ENCODE data around the gene APBA1.

APBA1 gene

DNA sequence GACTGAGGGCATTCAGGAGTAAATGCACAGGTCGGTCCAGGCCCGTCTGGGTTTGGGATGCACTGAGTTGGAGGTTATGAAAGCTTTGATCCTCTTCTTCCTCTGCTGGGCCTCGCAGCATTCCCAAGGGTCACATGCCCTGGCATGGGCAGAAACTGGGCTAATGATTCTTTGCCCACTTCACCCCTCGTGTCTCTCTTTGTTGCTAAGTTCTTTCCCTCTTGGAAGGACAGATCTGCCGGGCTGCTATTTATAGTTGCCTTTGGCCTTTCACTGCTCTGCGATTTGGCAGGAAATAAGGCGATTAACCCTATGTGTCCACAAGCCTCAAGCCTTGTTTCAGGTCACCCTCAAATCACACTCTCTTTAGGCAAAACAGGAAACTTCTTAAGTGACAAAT lies 280.2 kb downstream of the APBA1 start:
- TF ChIP-seq CTCF (conservative IDR thresholded peaks at IDR 0.05; ENCODE audit: control insufficient read depth, insufficient read depth, low read depth, low read length), result no peak
- DNase-seq (ENCODE audit: low read depth), result no peak
- no peak overlapping the region for H3K4me3 ChIP-seq (ENCODE audit: control insufficient read depth, low read depth, low read length)

DNA sequence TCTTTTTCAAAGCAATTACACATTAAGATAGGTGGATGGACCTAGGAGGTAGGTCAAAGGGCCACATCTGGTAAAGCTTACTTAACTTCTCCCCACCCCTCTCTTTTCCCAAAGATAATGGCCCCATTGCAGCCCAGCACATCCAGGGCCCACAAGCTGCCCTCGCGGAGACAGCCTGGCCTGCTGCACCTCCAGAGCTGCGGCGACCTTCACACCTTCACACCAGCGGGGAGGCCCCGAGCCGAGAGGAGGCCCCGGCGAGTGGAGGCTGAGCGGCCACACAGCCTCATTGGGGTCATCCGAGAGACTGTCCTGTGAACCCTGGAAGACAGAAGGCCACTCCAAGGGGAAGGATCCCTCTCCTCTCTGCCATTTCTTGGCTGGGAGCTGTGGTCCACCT lies 280.7 kb downstream of the APBA1 start:
- DNase-seq (ENCODE audit: low read depth), result no peak
- TF ChIP-seq CTCF (conservative IDR thresholded peaks at IDR 0.05; ENCODE audit: control insufficient read depth, insufficient read depth, low read depth, low read length), result no peak
- no peak overlapping the region for H3K4me3 ChIP-seq (ENCODE audit: control insufficient read depth, low read depth, low read length)

DNA sequence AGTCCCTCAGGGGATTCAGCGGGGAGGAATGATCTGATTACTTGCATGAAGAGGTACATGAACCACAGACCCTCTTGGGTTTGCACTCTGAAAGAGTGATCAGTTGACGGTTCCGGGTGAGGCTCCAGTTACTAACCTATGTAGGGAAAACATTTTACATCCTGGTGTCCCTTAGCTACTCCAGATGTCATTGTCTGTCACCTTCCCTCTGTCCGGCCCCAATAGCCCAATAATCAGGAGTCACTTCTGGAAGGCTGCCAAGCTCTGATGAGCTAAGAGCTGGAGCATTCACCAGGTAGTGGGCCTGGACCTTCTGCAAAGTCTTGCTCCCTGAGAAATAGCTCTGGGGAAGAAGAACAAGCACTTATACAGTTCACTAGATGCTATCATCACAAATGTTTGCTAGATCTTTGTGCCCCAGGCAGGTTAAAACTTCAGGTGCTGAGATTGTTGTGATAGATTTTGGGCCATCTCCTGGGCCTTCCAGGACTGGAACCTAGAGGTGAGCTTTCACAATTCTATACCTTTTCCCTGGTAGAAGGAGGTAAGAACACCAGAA lies 282.7 kb downstream of the APBA1 start:
- no peak for DNase-seq (ENCODE audit: low read depth)
- no peak overlapping the region for H3K4me3 ChIP-seq (ENCODE audit: control insufficient read depth, low read depth, low read length)
- no peak for TF ChIP-seq CTCF (conservative IDR thresholded peaks at IDR 0.05; ENCODE audit: control insufficient read depth, insufficient read depth, low read depth, low read length)

DNA sequence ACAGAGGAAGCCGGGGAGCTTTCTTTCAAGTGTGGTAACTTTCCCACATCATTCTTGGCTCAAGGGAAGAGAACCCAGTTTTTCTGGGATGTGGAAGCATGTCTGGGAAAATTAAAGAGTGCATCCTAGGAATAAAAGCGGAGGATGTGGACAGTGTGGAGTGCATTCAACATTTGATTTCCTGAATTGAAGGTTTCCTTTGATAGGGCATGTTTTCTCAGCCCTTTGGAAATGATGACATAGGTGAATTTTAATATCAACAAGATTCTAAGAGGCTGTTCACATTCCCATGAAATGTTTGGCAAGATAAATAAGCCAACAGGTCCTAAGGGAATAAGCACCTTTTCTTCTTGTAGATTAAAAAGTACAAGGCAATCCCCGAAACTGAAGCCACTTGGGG lies 283.6 kb downstream of the APBA1 start:
- TF ChIP-seq CTCF (conservative IDR thresholded peaks at IDR 0.05; ENCODE audit: control insufficient read depth, insufficient read depth, low read depth, low read length), result no peak
- no peak for DNase-seq (ENCODE audit: low read depth)
- no peak overlapping the region for H3K4me3 ChIP-seq (ENCODE audit: control insufficient read depth, low read depth, low read length)

DNA sequence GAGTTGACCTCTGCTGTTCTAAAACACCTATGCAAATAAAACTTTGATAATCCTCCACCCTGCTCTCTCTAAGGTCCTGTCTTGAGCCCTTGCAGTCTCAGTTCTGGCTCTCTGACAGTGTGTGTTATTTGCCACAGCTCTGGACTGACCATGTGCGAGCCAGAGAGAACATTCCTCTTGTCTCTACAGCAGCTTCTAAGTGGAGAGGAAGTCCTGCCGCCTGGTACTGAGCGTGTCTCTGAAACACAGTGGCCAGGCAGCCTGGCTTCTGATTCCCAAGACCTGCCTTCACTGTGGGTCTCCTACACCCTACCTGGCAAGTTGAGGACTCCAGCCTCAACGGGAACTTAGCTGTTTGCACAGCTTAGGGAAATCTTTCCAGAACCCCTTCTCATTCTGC lies 285.5 kb downstream of the APBA1 start:
- H3K4me3 ChIP-seq (ENCODE audit: control insufficient read depth, low read depth, low read length), result no peak overlapping the region
- no peak for DNase-seq (ENCODE audit: low read depth)
- TF ChIP-seq CTCF (conservative IDR thresholded peaks at IDR 0.05; ENCODE audit: control insufficient read depth, insufficient read depth, low read depth, low read length), result no peak

GRCh38 chr9:69385581-69386033 lies 286.6 kb downstream of the APBA1 start:
- no peak overlapping the region for H3K4me3 ChIP-seq (ENCODE audit: control insufficient read depth, low read depth, low read length)
- no peak for DNase-seq (ENCODE audit: low read depth)
- no peak for TF ChIP-seq CTCF (conservative IDR thresholded peaks at IDR 0.05; ENCODE audit: control insufficient read depth, insufficient read depth, low read depth, low read length)

DNA sequence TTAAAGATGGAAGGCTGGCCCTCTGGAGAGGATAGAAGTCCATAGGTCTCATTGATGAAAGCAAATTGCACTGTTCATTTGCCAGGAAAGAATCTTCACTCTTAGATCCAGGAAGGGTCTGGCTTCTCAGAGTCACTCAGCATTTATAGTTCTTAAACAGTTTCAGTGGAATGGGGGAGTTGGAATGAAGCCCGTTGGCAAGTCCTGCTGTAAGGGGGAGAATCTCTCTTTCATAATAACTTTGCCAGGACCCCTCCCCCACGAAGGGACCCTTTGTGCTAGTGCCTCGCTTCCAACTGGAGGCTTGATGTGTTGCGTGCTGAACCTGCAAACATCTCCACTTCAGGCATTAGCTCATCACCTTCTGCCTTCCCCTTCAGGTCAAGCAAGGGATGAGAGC lies 290.0 kb downstream of the APBA1 start:
- TF ChIP-seq CTCF (conservative IDR thresholded peaks at IDR 0.05; ENCODE audit: control insufficient read depth, insufficient read depth, low read depth, low read length), result no peak
- no peak for DNase-seq (ENCODE audit: low read depth)
- no peak overlapping the region for H3K4me3 ChIP-seq (ENCODE audit: control insufficient read depth, low read depth, low read length)
